ENCODE measurements around the gene EPHB1.

The EPHB1 gene

GRCh38 chr3:134857776-134858362 lies 62.8 kb downstream of the EPHB1 start:
- no peaks in the 10 kb centered on the region for H3K9me3 Mint-ChIP-seq
- peaks cover 5% of the 10 kb centered on the region for H3K4me1 Mint-ChIP-seq (ENCODE audit: low read depth)
- no peak for DNase-seq (ENCODE audit: low spot score)
- H3K36me3 Mint-ChIP-seq (ENCODE audit: low read depth): no peaks in the 10 kb centered on the region
- H3K27me3 Mint-ChIP-seq (ENCODE audit: low read depth): no peaks in the 10 kb centered on the region
- H3K27ac Mint-ChIP-seq: no peak overlapping the region
- H3K4me3 Mint-ChIP-seq: no peak overlapping the region

- Mint-ChIP-seq H3K27me3 (ENCODE audit: low read depth) (no peaks in the 10 kb centered on the region), H3K9me3 (no peaks in the 10 kb centered on the region), H3K27ac (no peak overlapping the region)
Observed at GRCh38 chr3:134858441-134859035, 63.5 kb downstream of the EPHB1 start.

DNA sequence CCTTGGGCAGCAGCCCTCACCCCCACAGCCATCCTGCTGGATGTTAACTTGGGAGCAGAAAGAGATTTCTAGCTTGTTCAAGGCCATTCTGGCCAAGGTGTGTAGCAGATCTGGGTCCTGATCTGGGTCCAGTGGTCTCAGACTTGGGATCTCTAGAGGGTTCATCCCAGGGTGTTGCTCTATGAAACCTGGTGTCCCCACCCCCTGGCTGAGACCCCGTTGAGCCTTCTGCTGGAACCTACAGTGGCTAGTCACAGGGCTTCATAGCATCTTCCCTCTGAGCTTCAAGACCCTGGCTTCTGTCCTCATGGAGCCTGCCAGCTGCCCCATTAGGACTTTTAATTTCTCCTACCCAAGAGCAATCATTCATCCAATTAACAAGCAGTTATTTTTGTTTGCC lies 64.3 kb downstream of the EPHB1 start:
- Mint-ChIP-seq H3K36me3 (ENCODE audit: low read depth) (no peaks in the 10 kb centered on the region), H3K27ac (no peak overlapping the region), H3K4me3 (no peak overlapping the region), H3K9me3 (no peaks in the 10 kb centered on the region), H3K27me3 (ENCODE audit: low read depth) (no peaks in the 10 kb centered on the region), H3K4me1 (ENCODE audit: low read depth) (no peaks in the 10 kb centered on the region)
- no peak for DNase-seq (ENCODE audit: low spot score)

More at GRCh38 chr3:134858441-134859035, 63.5 kb downstream of the EPHB1 start:
- Mint-ChIP-seq H3K4me1 (ENCODE audit: low read depth) (no peaks in the 10 kb centered on the region), H3K4me3 (no peak overlapping the region), H3K36me3 (ENCODE audit: low read depth) (no peaks in the 10 kb centered on the region)
- DNase-seq (ENCODE audit: low spot score): no peak

GRCh38 chr3:134860141-134860540 lies 65.1 kb downstream of the EPHB1 start:
- Mint-ChIP-seq H3K27me3 (ENCODE audit: low read depth) (no peaks in the 10 kb centered on the region), H3K9me3 (no peaks in the 10 kb centered on the region), H3K4me1 (ENCODE audit: low read depth) (no peaks in the 10 kb centered on the region), H3K27ac (no peak overlapping the region), H3K36me3 (ENCODE audit: low read depth) (no peaks in the 10 kb centered on the region), H3K4me3 (no peak overlapping the region)
- no peak for DNase-seq (ENCODE audit: low spot score)

DNA sequence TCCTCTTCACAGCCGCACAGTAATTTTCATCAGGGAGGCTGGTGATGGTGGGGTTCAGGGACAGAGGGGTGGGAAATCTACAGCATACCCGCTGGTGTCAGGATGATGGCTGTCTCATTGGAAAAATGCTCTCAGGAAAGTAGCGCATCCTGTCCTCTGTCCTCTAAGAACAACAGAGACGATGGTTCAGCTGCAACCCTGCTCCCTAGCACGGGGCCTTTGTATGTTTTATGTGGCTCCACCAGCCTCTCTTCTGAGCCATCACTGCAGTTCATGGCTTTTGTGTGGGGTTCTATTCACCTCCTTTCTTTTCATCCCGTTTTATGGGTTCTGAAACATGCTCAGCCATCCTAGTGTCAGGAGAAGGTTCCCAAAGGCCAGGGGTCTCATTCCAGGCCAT lies 68.9 kb downstream of the EPHB1 start:
- H3K36me3 Mint-ChIP-seq (ENCODE audit: low read depth): no peaks in the 10 kb centered on the region
- no peak overlapping the region for H3K27ac Mint-ChIP-seq
- H3K4me1 Mint-ChIP-seq (ENCODE audit: low read depth): no peaks in the 10 kb centered on the region
- DNase-seq (ENCODE audit: low spot score): no peak
- no peak overlapping the region for H3K4me3 Mint-ChIP-seq
- H3K9me3 Mint-ChIP-seq: no peaks in the 10 kb centered on the region
- no peaks in the 10 kb centered on the region for H3K27me3 Mint-ChIP-seq (ENCODE audit: low read depth)

- no peak for DNase-seq (ENCODE audit: low spot score)
- H3K4me1 Mint-ChIP-seq (ENCODE audit: low read depth): no peaks in the 10 kb centered on the region
- H3K4me3 Mint-ChIP-seq: no peak overlapping the region
- H3K27me3 Mint-ChIP-seq (ENCODE audit: low read depth): no peaks in the 10 kb centered on the region
- H3K36me3 Mint-ChIP-seq (ENCODE audit: low read depth): no peaks in the 10 kb centered on the region
- H3K9me3 Mint-ChIP-seq: no peaks in the 10 kb centered on the region
- no peak overlapping the region for H3K27ac Mint-ChIP-seq
Observed at GRCh38 chr3:134864636-134865035, 69.6 kb downstream of the EPHB1 start.

DNA sequence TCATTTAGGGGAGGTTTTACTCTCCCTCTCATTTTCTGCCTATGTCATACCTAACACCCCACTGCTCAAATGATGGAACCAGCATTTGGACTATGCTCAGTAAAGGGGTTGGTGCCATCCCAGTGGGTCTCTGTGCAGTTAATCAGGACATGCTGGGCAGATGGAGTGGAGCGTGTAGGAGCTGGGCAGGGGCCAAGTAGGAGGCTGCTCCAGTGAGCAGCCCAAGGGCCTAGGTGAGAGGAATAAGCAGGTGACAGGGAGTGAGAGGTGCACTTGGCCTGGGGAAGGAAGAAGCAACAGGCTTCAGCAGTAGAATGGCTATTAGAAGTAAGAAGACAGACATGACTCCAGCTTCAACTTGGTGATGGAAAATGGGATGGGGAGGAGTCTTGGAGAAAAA lies 72.2 kb downstream of the EPHB1 start:
- no peak for DNase-seq (ENCODE audit: low spot score)

DNA sequence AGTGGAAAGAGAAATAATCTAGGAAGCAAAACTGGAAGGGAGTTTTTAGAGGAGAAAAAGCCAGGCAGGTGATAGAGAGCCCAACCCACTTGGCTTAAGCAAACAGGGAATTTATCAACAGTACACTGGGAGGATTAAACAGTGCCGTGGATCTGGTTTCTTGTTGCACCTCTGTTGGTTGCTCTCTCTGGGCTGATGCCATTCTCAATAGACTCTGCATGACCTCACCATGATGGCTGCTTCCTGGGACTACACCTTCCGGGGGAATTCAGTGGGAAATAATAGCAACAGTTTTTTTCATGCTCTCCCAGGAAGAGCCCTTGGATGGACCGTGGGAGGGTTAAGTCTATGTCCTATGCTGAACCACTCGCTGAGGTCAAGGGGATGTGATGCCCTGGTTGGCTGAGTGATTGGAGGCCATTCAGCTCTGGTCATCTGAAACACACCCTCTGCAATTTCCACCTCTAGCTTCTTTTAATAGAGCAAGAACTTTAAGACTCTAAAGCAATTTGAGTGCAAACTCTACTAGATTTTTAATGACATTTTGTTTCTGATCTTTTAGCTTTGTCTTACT lies 74.2 kb downstream of the EPHB1 start:
- no peaks in the 10 kb centered on the region for H3K4me1 Mint-ChIP-seq (ENCODE audit: low read depth)
- H3K4me3 Mint-ChIP-seq: no peak overlapping the region
- no peaks in the 10 kb centered on the region for H3K36me3 Mint-ChIP-seq (ENCODE audit: low read depth)
- DNase-seq (ENCODE audit: low spot score): no peak
- no peaks in the 10 kb centered on the region for H3K9me3 Mint-ChIP-seq
- H3K27ac Mint-ChIP-seq: no peak overlapping the region
- no peaks in the 10 kb centered on the region for H3K27me3 Mint-ChIP-seq (ENCODE audit: low read depth)

More for the DNA sequence above, 72.2 kb downstream of the EPHB1 start:
- no peaks in the 10 kb centered on the region for H3K36me3 Mint-ChIP-seq (ENCODE audit: low read depth)
- H3K4me1 Mint-ChIP-seq (ENCODE audit: low read depth): no peaks in the 10 kb centered on the region
- H3K4me3 Mint-ChIP-seq: no peak overlapping the region
- H3K27me3 Mint-ChIP-seq (ENCODE audit: low read depth): no peaks in the 10 kb centered on the region
- no peak overlapping the region for H3K27ac Mint-ChIP-seq
- no peaks in the 10 kb centered on the region for H3K9me3 Mint-ChIP-seq

DNA sequence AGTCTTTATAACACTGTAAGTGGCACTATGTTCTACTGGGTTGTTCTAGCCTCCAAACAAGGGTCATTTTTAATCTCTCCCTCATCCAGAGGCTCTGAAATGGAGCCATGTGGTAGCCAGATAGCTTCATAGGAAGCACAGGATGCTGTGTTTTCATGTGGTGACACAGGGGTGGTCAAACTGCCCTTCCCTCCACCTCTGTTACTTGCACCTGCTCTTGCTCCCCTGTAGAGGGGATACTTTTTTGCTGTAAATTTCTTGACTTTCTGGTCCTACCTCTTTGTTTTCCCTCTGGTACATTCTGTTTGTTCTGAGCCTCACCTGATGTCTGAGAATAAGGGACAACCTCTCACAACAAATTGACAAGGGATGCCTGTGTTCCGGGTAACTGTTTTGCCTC lies 76.8 kb downstream of the EPHB1 start:
- no peaks in the 10 kb centered on the region for H3K27me3 Mint-ChIP-seq (ENCODE audit: low read depth)
- no peak overlapping the region for H3K27ac Mint-ChIP-seq
- H3K4me1 Mint-ChIP-seq (ENCODE audit: low read depth): no peaks in the 10 kb centered on the region
- H3K4me3 Mint-ChIP-seq: no peak overlapping the region
- H3K36me3 Mint-ChIP-seq (ENCODE audit: low read depth): no peaks in the 10 kb centered on the region
- H3K9me3 Mint-ChIP-seq: no peaks in the 10 kb centered on the region
- DNase-seq (ENCODE audit: low spot score): no peak

- H3K36me3 Mint-ChIP-seq (ENCODE audit: low read depth): no peaks in the 10 kb centered on the region
- no peaks in the 10 kb centered on the region for H3K4me1 Mint-ChIP-seq (ENCODE audit: low read depth)
- H3K27ac Mint-ChIP-seq: no peak overlapping the region
- no peaks in the 10 kb centered on the region for H3K9me3 Mint-ChIP-seq
- DNase-seq (ENCODE audit: low spot score): no peak
- no peak overlapping the region for H3K4me3 Mint-ChIP-seq
- H3K27me3 Mint-ChIP-seq (ENCODE audit: low read depth): no peaks in the 10 kb centered on the region
Observed at GRCh38 chr3:134872440-134873388, 77.7 kb downstream of the EPHB1 start.

DNA sequence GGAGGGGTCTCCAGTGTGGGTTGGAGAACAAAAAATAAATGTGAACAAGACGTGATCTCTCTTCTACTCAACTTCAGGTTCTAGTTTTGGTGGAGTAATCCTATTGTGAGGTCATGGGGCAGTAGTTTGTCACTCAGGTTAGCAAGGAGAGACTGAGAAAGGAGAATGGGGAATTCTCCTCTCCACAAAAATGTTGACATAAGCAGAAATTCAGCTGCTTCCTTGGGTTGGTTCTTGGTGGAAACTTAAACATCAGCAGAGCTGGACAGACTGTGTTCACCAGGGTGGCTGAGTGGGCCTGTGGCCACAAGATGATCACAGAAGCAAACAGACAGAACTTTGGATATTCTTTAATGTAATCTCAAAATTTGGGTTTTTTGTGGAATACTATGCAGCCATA lies 78.7 kb downstream of the EPHB1 start:
- no peaks in the 10 kb centered on the region for H3K36me3 Mint-ChIP-seq (ENCODE audit: low read depth)
- no peak for DNase-seq (ENCODE audit: low spot score)
- no peaks in the 10 kb centered on the region for H3K27me3 Mint-ChIP-seq (ENCODE audit: low read depth)
- no peaks in the 10 kb centered on the region for H3K9me3 Mint-ChIP-seq
- H3K27ac Mint-ChIP-seq: no peak overlapping the region
- no peak overlapping the region for H3K4me3 Mint-ChIP-seq
- no peaks in the 10 kb centered on the region for H3K4me1 Mint-ChIP-seq (ENCODE audit: low read depth)

GRCh38 chr3:134874737-134875413 lies 79.8 kb downstream of the EPHB1 start:
- Mint-ChIP-seq H3K4me1 (ENCODE audit: low read depth) (no peaks in the 10 kb centered on the region), H3K27ac (no peak overlapping the region), H3K9me3 (no peaks in the 10 kb centered on the region), H3K27me3 (ENCODE audit: low read depth) (no peaks in the 10 kb centered on the region), H3K4me3 (no peak overlapping the region), H3K36me3 (ENCODE audit: low read depth) (no peaks in the 10 kb centered on the region)
- no peak for DNase-seq (ENCODE audit: low spot score)

- Mint-ChIP-seq H3K9me3 (no peaks in the 10 kb centered on the region), H3K27me3 (ENCODE audit: low read depth) (no peaks in the 10 kb centered on the region), H3K36me3 (ENCODE audit: low read depth) (no peaks in the 10 kb centered on the region), H3K27ac (no peak overlapping the region), H3K4me3 (no peak overlapping the region), H3K4me1 (ENCODE audit: low read depth) (no peaks in the 10 kb centered on the region)
- no peak for DNase-seq (ENCODE audit: low spot score)
Observed at GRCh38 chr3:134876836-134877235, 81.8 kb downstream of the EPHB1 start.

DNA sequence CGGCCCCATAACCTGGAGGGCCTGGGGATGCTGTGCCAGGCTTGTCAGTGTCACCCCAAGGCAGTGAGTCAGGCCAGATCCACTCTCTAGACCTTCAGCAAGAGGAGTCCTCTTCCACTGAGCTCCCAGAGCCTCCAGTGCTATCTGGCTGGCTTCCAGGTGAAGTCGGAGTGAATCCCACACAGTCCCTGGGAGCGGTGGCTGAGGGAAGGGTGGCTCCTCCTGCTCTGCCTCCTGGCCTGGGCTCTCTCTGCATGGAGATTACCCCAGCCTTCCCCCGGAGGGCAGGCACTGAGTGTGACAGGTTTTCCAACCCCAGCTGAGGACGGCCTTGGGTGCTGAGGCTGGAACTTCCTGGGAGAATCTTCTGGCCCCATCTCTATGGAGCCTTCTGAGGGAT lies 82.7 kb downstream of the EPHB1 start:
- DNase-seq (ENCODE audit: low spot score): no peak
- Mint-ChIP-seq H3K4me1 (ENCODE audit: low read depth) (no peaks in the 10 kb centered on the region), H3K27ac (no peak overlapping the region), H3K27me3 (ENCODE audit: low read depth) (no peaks in the 10 kb centered on the region), H3K4me3 (no peak overlapping the region), H3K36me3 (ENCODE audit: low read depth) (no peaks in the 10 kb centered on the region), H3K9me3 (no peaks in the 10 kb centered on the region)

Measured in T-helper 2 cell treated with Interferon-gamma antibody and Interleukin-4, amounts not matched to agents 5 μg/mL and 100 μg/mL, for 36 hours (primary cell).